Body of pancreas (tissue), 4 donors: Measurements from ENCODE around the gene TAGAP. TPM values are rescaled to one million over a fixed set of nuclear protein-coding genes. Genes with fewer than 3 reads are reported as not detected.
A peak's percentile ranks its signal among the peaks of the same experiment; 100 is the strongest.

Source experiments
- ATAC-seq: fragments of 150-250 bp; one replicate; pipeline ENCODE4 v1.9.1; 2016
- DNase-seq, 4 donors: peaks; one replicate each; pipeline ENCODE4 v3.0.0-alpha.2; 2019
- H3K27ac ChIP-seq, 4 donors: fragments of 200-600 bp; sonication (generic); 1 replicate in 3 of 4; 2 replicates in 1 of 4; pipeline versions ENCODE4 v1.5.1 to v1.6.1; 2016 to 2019; ENCODE audit warnings: mild to moderate bottlenecking in 1 of 4, mixed read lengths in 1 of 4, moderate library complexity in 1 of 4
- H3K27me3 ChIP-seq, 2 donors: fragments of 200-600 bp; sonication (generic); one replicate each; pipeline ENCODE4 v1.6.0; 2016; ENCODE audit warnings: mild to moderate bottlenecking in 1 of 2
- H3K36me3 ChIP-seq, 2 donors: fragments of 200-600 bp; sonication (generic); replicated peaks in 1 of 2; 2 replicates each; pipeline ENCODE4 v1.5.1; 2016; ENCODE audit warnings: low read depth in 2 of 2; ENCODE audit not compliant: insufficient read depth in 1 of 2
- H3K4me1 ChIP-seq: fragments of 200-600 bp; sonication (generic); one replicate; pipeline ENCODE4 v1.6.0; 2016
- H3K4me3 ChIP-seq, 2 donors: fragments of 200-600 bp; sonication (generic); 1 replicate in 1 of 2; 2 replicates in 1 of 2; pipeline ENCODE4 v1.5.1; 2016 to 2019
- H3K9me3 ChIP-seq, 3 donors: fragments of 200-600 bp; sonication (generic); 1 replicate in 2 of 3; 2 replicates in 1 of 3; pipeline ENCODE4 v1.5.1; 2016
- POLR2A ChIP-seq, 3 donors: fragments of 450-650 bp; IDR thresholded peaks; one replicate each; pipeline ENCODE4 v1.6.1; 2016; ENCODE audit warnings: antibody characterized with exemption in 3 of 3, mild to moderate bottlenecking in 2 of 3
- WGBS, 2 donors: methylation state at CpG; one replicate each; pipeline ENCODE4 v1.1.5; 2017; 5-methylcytosine and 5-hydroxymethylcytosine counted together
- intact Hi-C: fragments of 100-400 bp; cut with DNase I; formaldehyde crosslinking; loops from one replicate; pipeline ENCODE4 v1.15.1; 2023
- total RNA-seq, 2 donors: library from RNA; depleted of rRNA; stranded (reverse); fragments of >200 nt; gene quantifications; one replicate each; pipeline ENCODE4 v1.1.0, GENCODE V29; 2016
- TF ChIP-seq, protein P1 (sequence below), 7 experiments: fragments of 450-650 bp in 4 of 7; fragments of 200-600 bp in 3 of 7; sonication (generic) in 3 of 7; IDR thresholded peaks; one replicate each; pipeline ENCODE4 v1.5.1; 2016 to 2019; ENCODE audit warnings: antibody characterized with exemption in 7 of 7

The TAGAP gene, protein sequence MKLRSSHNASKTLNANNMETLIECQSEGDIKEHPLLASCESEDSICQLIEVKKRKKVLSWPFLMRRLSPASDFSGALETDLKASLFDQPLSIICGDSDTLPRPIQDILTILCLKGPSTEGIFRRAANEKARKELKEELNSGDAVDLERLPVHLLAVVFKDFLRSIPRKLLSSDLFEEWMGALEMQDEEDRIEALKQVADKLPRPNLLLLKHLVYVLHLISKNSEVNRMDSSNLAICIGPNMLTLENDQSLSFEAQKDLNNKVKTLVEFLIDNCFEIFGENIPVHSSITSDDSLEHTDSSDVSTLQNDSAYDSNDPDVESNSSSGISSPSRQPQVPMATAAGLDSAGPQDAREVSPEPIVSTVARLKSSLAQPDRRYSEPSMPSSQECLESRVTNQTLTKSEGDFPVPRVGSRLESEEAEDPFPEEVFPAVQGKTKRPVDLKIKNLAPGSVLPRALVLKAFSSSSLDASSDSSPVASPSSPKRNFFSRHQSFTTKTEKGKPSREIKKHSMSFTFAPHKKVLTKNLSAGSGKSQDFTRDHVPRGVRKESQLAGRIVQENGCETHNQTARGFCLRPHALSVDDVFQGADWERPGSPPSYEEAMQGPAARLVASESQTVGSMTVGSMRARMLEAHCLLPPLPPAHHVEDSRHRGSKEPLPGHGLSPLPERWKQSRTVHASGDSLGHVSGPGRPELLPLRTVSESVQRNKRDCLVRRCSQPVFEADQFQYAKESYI
- 1 to 10 TPM in 1 of 2 donors, under 1 TPM in 1; 0.99 to 2.3 TPM for total RNA-seq

DNA sequence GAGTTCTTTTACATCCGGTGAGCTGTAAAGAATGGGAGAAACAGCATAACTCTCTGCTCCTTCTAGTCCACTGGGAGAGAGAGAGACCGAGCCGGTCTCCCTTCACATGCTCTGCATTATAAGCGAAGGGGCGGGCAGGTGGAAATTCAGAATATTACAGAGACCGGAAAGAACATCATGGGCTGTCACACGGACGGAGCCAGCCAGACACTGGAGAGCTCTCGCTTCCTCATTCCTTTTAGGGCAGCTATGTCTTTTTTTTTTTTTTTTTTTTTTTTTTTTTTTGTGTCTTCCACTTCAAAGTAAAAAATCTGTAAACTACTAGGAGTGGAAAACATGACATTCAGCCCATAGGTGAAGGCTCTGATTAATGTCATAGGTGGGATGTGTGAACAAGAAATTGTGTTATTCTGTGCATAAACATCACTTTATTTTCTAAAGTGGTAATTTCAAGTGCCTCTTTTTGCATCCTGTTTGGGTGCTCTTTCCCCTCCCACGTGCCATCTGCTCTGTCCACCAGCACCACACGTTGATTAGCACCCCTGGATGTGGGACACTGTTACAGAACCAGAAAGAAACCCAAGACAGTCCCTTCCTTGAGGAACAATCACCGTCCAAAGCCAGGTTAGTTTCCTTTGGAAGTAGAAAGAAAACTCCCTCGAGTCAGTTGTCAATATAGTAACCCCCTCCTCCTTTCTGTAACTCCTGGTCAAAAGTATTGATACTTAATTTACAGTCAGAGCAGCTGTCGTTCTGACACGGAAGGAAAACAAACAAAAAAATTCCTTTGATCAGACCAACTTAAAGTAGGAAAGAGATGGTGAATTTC, at the start of gene TAGAP:
Gene TAGAP, minus strand, starts transcription at position 93 of the 829 bp plus-strand sequence. CDS start 845 bp downstream, outside the sequence.
- Histone ChIP-seq H3K27ac (peak within 1 kb of the TSS in 1 of 4 donors; percentile 53), H3K36me3 (no peaks in the 10 kb centered on the region), H3K4me3 (no peak within 1 kb of the TSS), H3K9me3 (no peaks in the 10 kb centered on the region), H3K4me1 (peaks cover 12% of the 10 kb centered on the region), H3K27me3 (no peaks in the 10 kb centered on the region)
- intact Hi-C loops: no loop called here
- ATAC-seq (no peak), DNase-seq (peak in 3 of 4 donors; percentile 38 to 79 (median 46))
- TF ChIP-seq POLR2A (IDR thresholded peaks at IDR 0.05): peak in 2 of 3 donors; percentile 42 to 67
- TF ChIP-seq, protein P1, sequence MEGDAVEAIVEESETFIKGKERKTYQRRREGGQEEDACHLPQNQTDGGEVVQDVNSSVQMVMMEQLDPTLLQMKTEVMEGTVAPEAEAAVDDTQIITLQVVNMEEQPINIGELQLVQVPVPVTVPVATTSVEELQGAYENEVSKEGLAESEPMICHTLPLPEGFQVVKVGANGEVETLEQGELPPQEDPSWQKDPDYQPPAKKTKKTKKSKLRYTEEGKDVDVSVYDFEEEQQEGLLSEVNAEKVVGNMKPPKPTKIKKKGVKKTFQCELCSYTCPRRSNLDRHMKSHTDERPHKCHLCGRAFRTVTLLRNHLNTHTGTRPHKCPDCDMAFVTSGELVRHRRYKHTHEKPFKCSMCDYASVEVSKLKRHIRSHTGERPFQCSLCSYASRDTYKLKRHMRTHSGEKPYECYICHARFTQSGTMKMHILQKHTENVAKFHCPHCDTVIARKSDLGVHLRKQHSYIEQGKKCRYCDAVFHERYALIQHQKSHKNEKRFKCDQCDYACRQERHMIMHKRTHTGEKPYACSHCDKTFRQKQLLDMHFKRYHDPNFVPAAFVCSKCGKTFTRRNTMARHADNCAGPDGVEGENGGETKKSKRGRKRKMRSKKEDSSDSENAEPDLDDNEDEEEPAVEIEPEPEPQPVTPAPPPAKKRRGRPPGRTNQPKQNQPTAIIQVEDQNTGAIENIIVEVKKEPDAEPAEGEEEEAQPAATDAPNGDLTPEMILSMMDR (IDR thresholded peaks at IDR 0.05): no peak
- WGBS, 2 donors: 22 to 40% methylated on average over 15 of the region's 15 CpGs

DNA sequence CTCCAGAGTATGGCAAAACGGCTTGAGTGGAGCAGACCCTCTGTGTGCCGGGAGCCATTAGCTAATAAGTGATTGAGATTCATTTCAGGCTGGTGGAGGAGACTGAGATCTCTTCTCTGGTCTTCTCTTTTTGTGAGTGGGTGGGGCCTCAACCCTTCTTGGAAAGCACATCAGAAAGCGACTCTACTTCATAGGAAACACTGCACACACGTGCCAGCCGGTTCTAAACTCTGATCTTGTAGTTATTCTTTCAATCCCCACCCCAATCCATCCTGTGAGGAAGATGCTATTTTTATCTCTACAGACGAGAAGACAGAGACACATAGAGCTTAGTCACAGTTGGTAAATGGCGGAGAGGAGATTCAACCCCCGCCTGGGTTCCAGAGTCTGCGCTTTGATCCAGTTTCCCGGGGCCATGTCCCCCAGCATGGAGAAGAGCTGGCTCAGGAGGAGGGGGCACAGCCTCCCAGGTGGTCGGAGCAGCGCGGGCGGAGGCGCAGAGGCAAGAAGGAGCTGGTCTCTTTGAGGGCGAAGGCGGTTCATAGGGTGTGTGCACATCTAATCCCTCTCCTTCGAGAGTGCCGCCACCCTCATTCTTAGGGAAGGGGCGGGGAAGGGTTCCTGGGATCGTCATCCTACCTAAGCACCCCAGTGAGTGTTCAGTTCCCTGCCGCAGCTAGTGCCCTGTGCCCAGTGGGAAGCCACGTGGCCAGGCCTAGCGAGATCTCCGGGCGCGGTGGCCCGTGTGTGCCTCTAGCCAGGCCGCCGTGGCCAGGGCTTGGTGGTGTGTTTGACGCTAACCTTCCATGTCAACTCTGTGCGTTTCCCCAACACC, 49.0 kb upstream of the TAGAP start:
- DNase-seq: no peak
- Histone ChIP-seq H3K4me1 (no peaks in the 10 kb centered on the region), H3K9me3 (no peaks in the 10 kb centered on the region), H3K27me3 (no peaks in the 10 kb centered on the region), H3K36me3 (no peaks in the 10 kb centered on the region), H3K27ac (no peak overlapping the region), H3K4me3 (no peak overlapping the region)
- intact Hi-C loops: no loop called here
- no peak for ATAC-seq
- 77 to 88% methylated on average over 19 to 28 of the region's 32 CpGs for WGBS, 2 donors
- TF ChIP-seq POLR2A (IDR thresholded peaks at IDR 0.05): no peak
- TF ChIP-seq, protein P1 (IDR thresholded peaks at IDR 0.05): no peak

DNA sequence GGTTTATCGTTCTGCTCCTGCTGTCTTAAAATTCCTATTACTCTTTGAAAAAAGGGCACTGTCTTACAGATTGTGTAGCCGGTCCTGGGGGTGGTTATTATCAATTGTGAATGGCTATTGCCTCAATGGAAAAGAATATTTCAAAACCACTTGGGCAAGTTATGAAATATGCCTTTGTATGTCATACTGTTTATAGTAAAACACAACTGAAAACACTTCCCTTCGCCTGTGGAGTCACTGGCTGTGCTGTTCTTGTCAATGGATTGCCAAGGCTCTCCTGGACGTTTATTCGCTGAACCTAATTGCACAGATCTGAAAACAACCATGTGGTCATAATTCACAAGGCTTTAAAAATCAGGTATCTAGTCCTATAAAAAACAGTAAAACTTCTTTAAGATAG, 47.8 kb upstream of the TAGAP start:
- Histone ChIP-seq H3K4me1 (no peaks in the 10 kb centered on the region), H3K4me3 (no peak overlapping the region), H3K27me3 (no peaks in the 10 kb centered on the region), H3K36me3 (no peaks in the 10 kb centered on the region), H3K27ac (no peak overlapping the region), H3K9me3 (no peaks in the 10 kb centered on the region)
- TF ChIP-seq, protein P1 (IDR thresholded peaks at IDR 0.05): no peak
- TF ChIP-seq POLR2A (IDR thresholded peaks at IDR 0.05): no peak
- intact Hi-C loops: no loop called here
- DNase-seq (no peak), ATAC-seq (no peak)
- WGBS, 2 donors: 71 to 78% methylated on average over 5 of the region's 5 CpGs
